PC-9 (cell line): Measurements from ENCODE around the gene ACVR2A. TPM values are rescaled to one million over a fixed set of nuclear protein-coding genes. Genes with fewer than 3 reads are reported as not detected.

Source experiments
- BruUV-seq: library from RNA; stranded (reverse); fragments of 400-500 nt; replicated peaks from 2 replicates; lab custom pipeline; 2021; lab: Mats Ljungman, UMichigan
- CTCF ChIA-PET: fragments of 300-600 bp; sonication (Branson Sonifier 250); formaldehyde crosslinking; loops from one replicate; lab custom pipeline; 2022; ENCODE audit warnings: antibody characterized with exemption; lab: Charles Lee
- POLR2A ChIA-PET: fragments of 300-600 bp; sonication (Branson Sonifier 250); formaldehyde crosslinking; loops from one replicate; lab custom pipeline; 2022; ENCODE audit warnings: antibody characterized with exemption; ENCODE audit not compliant: unreplicated experiment; lab: Charles Lee
- DNase-seq, 2 experiments: peaks; one replicate each; pipeline versions ENCODE4 v3.0.0 to v3.0.0-alpha.2; 2015 to 2022; ENCODE audit warnings: mixed read lengths in 1 of 2
- H2AFZ ChIP-seq: fragments of 200-600 bp; sonication (generic); 2 replicates; pipeline ENCODE4 v1.8.1; 2017; ENCODE audit warnings: antibody characterized with exemption
- H3F3A ChIP-seq: fragments of 200-600 bp; sonication (generic); 2 replicates; pipeline ENCODE4 v1.8.1; 2017; ENCODE audit warnings: antibody characterized with exemption, mild to moderate bottlenecking, low read depth; ENCODE audit not compliant: insufficient read depth
- H3K27ac ChIP-seq: fragments of 200-600 bp; sonication (generic); 2 replicates; pipeline ENCODE4 v1.6.1; 2016; ENCODE audit warnings: mixed run types
- H3K27me3 ChIP-seq: fragments of 200-600 bp; sonication (generic); 2 replicates; pipeline ENCODE4 v1.6.1; 2016; ENCODE audit warnings: low read depth, mixed run types; ENCODE audit not compliant: insufficient read depth
- H3K36me3 ChIP-seq: fragments of 200-600 bp; sonication (generic); 2 replicates; pipeline ENCODE4 v1.6.1; 2016; ENCODE audit warnings: low read depth, mixed run types
- H3K4me1 ChIP-seq: fragments of 200-600 bp; sonication (generic); replicated peaks from 2 replicates; pipeline ENCODE4 v1.6.1; 2016; ENCODE audit warnings: mixed run types; ENCODE audit not compliant: insufficient read depth
- H3K4me2 ChIP-seq: fragments of 200-600 bp; sonication (generic); 2 replicates; pipeline ENCODE4 v1.6.1; 2017; ENCODE audit warnings: mixed run types
- H3K4me3 ChIP-seq: fragments of 200-600 bp; sonication (generic); 2 replicates; pipeline ENCODE4 v1.6.1; 2016; ENCODE audit warnings: mixed run types
- H3K79me2 ChIP-seq: fragments of 200-600 bp; sonication (generic); 2 replicates; pipeline ENCODE4 v1.6.1; 2017; ENCODE audit warnings: low read depth, mixed run types
- H3K9me2 ChIP-seq: fragments of 200-600 bp; sonication (generic); 2 replicates; pipeline ENCODE4 v1.8.1; 2017; ENCODE audit warnings: mild to moderate bottlenecking; ENCODE audit not compliant: insufficient read depth
- H3K9me3 ChIP-seq: fragments of 200-600 bp; sonication (generic); 2 replicates; pipeline ENCODE4 v1.8.1; 2016; ENCODE audit warnings: low read depth; ENCODE audit not compliant: insufficient read depth
- H4K20me1 ChIP-seq: fragments of 200-600 bp; sonication (generic); 2 replicates; pipeline ENCODE4 v1.8.1; 2017; ENCODE audit not compliant: insufficient read depth
- CTCF ChIP-seq: fragments of 200-600 bp; sonication (generic); conservative IDR thresholded peaks from 2 replicates; pipeline ENCODE4 v1.6.1; 2017; ENCODE audit warnings: mixed run types, antibody characterized with exemption, mild to moderate bottlenecking, moderate library complexity
- EZH2 ChIP-seq: fragments of 200-600 bp; sonication (generic); IDR thresholded peaks from 2 replicates; pipeline ENCODE4 v1.8.0; 2017; ENCODE audit warnings: antibody characterized with exemption, low read depth
- intact Hi-C: fragments of 100-400 bp; cut with micrococcal nuclease; formaldehyde crosslinking; loops from one replicate; pipeline ENCODE4 v1.10.0; 2022; ENCODE audit not compliant: unreplicated experiment
- total RNA-seq: library from RNA; stranded (reverse); gene quantifications from 2 replicates; pipeline ENCODE4 v1.2.3, GENCODE V29; 2021

Gene ACVR2A
- total RNA-seq, 1 experiment from 2014 or later: 10.2 TPM

DNA sequence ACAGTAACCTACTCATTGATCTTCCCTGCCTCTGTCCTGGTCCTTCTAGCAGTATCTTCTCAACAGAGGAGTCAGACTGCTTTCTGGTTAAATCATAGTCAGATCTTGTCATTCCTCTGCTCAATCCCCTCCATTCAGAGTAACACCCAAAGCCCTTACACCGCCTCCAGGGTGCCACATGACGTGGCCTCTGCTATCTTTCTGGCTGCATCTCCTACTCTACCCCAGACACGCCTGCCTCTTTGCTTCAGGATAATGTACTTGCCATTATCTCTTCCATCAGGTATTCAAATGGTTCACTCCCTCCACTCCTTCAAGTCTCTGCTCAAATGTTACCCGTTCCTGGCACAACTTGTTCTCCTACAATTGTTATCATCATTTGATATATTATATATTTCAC lies 36.3 kb upstream of the ACVR2A start:
- H4K20me1 ChIP-seq: no peaks in the 10 kb centered on the region
- BruUV-seq: no TSS peak
- no peaks in the 10 kb centered on the region for H3K36me3 ChIP-seq
- no peaks in the 10 kb centered on the region for H3K9me2 ChIP-seq
- H3K4me3 ChIP-seq: no peak overlapping the region
- H3K79me2 ChIP-seq: no peaks in the 10 kb centered on the region
- H3K4me1 ChIP-seq: 0 out of 2 replicates have a peak, but pooled peaks cover 3% of the 10 kb centered on the region
- H3F3A ChIP-seq: no peaks in the 10 kb centered on the region
- intact Hi-C loops: no loop called here
- H2AFZ ChIP-seq: no peak overlapping the region
- no peak overlapping the region for H3K4me2 ChIP-seq
- ChIA-PET CTCF (no interaction called here), POLR2A (no interaction called here)
- no peaks in the 10 kb centered on the region for H3K9me3 ChIP-seq
- no peak overlapping the region for H3K27ac ChIP-seq
- no peak for DNase-seq
- H3K27me3 ChIP-seq: no peaks in the 10 kb centered on the region
- TF ChIP-seq CTCF: no peak
- TF ChIP-seq EZH2: no peak

DNA sequence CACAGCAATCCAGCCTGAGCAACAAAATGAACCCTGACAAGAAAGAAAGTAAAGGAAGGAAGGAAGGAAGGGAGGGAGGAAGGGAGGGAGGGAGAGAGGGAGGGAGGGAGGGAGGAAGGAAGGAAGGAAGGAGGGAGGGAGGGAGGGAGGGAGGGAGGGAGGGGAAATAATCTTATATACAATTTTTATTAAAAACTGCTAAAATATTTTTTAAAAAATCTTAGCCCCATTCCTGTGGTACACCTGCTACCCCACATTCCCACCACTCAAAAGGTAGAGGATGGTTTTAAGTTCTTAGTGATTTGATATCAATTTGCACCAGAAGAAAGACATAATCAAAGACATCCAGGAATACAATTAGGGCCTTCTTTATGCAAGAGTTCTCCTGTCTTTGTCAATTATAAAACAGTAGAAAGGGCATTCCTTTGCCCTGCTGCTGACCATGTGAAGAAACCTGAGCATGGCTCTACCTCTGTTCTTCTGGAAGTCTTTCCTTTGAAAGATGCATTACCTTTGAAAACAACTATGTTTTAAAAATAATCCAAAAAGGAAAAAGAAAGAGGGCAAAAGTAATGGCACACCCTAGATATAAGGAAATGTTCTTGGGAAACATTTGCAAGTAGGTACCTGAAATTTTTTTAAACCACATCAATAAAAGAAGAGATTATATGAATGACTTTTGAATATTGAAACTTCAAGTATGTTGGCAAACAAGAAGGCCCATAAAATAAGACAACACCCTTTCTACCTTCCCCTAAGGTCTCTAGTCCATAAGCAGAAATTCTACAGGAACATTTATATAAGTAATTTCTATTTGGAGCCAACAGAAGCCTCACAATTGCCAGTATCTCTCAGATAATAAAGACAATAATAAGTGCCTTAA lies 33.7 kb upstream of the ACVR2A start:
- no peaks in the 10 kb centered on the region for H3F3A ChIP-seq
- H3K4me3 ChIP-seq: no peak overlapping the region
- no peak overlapping the region for H3K4me2 ChIP-seq
- H3K4me1 ChIP-seq: 0 out of 2 replicates have a peak, but pooled peaks cover 3% of the 10 kb centered on the region
- ChIA-PET POLR2A (no interaction called here), CTCF (no interaction called here)
- H3K27ac ChIP-seq: no peak overlapping the region
- H3K36me3 ChIP-seq: no peaks in the 10 kb centered on the region
- DNase-seq: no peak
- intact Hi-C loops: no loop called here
- no peaks in the 10 kb centered on the region for H4K20me1 ChIP-seq
- no TSS peak for BruUV-seq
- H2AFZ ChIP-seq: no peak overlapping the region
- TF ChIP-seq CTCF: no peak
- TF ChIP-seq EZH2: no peak
- H3K9me2 ChIP-seq: no peaks in the 10 kb centered on the region
- no peaks in the 10 kb centered on the region for H3K27me3 ChIP-seq
- no peaks in the 10 kb centered on the region for H3K79me2 ChIP-seq
- H3K9me3 ChIP-seq: no peaks in the 10 kb centered on the region

GRCh38 chr2:147818741-147819140 lies 26.1 kb upstream of the ACVR2A start:
- Histone ChIP-seq H3K4me1 (no peaks in the 10 kb centered on the region), H3K36me3 (no peaks in the 10 kb centered on the region), H3K27me3 (no peaks in the 10 kb centered on the region), H3K4me3 (no peak overlapping the region), H3K9me2 (no peaks in the 10 kb centered on the region), H3F3A (no peaks in the 10 kb centered on the region), H2AFZ (no peak overlapping the region), H3K27ac (no peak overlapping the region), H3K4me2 (no peak overlapping the region), H3K79me2 (no peaks in the 10 kb centered on the region), H4K20me1 (no peaks in the 10 kb centered on the region), H3K9me3 (no peaks in the 10 kb centered on the region)
- ChIA-PET POLR2A (no interaction called here), CTCF (no interaction called here)
- TF ChIP-seq EZH2: no peak
- no peak for TF ChIP-seq CTCF
- intact Hi-C loops: no loop called here
- no TSS peak for BruUV-seq
- no peak for DNase-seq
